Measurements from ENCODE around the gene TRABD2A.
A peak's percentile ranks its signal among the peaks of the same experiment; 100 is the strongest.

The TRABD2A gene

DNA sequence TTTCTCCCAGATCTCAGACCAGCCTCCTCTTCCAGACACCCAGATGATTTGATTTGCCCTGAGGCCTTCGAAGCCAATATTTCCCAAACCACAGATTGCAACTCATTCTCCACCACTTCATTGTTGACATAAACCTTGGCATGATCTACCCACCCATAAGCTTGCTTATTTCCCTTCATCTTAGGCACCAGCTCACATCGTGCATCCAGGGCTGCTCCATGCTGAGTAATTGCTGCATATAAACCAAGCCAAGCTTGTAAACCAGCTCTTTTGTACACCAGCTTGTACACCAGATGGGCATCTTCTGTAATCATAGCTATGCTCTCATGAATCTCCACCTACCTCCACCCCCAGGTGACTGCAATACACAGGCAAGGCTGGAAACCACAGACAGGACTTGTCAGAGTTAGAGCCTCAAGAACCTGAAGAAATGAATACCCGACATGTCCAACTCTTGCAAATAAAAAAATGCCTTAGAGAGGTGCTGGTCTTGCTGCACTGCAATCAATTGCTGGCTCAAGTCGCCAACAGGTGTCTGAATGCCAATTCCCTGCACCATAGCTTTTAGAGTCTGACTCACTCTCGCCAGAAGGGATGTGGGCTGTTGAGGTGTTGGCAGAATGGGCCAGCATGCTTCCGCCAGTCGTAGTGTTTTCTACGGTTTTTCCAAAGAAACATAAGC is 31.5 kb downstream of the TRABD2A start:
- peak; percentile 66 for DNase-seq

DNA sequence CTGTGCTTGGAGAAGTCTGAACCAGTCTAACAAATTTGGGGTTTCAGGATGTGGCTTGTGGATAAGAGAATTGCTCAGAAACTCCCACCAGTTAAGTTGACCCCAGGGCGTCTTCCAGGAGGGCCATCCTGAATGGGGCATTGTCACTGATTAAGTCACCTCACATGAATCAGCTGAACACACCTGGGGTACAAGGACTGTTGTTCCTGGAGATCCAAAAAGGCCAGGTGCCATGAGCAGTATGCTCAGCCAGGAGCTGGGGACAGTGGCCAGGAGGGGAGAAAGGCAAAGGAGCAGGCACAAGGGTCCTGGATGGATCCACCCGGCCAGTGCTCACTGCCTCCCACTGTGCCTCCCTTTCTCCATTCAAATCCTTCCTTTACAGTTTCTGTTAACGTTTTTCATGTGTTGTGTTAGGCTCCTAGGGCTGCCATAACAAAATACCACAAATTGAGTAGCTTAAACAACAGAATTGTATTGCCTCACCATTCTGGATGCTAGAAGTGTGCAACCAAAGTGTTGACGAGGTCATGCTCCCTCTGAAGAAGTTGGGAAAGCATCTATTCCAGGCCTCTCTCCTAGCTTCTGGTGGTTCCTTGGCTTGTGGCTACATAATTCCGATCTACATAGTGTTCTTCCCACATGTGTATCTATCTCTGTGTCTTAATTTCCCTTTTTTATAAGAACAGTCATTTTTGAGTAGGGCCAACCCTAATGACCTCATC is 33.4 kb downstream of the TRABD2A start:
- DNase-seq, result no peak

DNA sequence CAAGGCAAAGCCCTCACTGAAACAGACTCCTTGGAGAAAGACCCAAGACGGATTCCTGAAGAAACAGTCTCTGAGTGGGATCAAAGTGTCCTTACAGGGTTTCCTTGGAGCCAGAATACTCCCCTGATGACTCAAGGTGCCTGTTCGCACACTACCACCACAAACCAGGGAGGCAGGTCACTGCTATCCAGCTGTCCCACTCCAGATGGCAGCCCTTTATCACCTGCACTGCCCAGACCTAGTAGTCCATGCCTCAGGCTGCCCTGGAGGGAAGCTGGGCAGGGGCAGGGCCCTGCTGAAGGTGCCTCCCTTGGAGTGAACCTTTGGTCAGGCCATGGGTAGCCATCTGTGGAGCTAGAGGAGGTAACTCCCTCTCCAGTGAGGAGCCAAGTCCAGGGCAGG is 34.1 kb downstream of the TRABD2A start:
- DNase-seq, result no peak

DNA sequence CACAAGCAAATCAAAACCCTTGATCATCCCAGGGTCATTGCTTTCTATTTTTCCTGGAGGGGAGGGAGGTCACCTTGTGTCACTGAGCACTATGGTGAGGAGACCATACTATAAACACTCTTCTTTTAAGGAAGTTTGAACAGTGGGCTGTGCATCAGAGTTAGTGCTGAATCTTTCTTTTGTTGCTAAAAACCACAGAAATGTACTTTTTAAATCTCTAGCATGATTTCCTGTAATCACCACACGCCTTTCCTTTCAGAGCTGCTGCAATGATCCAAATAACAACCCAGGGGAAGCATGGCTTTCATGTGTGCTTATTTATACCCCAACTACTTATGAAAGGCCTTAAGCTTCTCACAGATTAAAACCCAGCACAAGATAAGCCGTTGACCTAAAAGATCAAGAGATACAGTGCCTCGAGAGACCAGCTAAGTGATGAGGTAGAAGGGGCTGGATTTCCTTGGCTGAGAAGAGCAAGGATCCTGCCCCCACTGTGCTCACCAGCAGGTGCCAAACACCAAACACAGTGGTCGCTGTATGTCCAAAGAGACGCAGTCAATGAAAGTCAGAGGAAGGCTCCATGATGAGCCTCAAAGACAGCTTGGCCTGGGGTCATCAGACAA is 34.7 kb downstream of the TRABD2A start:
- DNase-seq, result no peak

DNA sequence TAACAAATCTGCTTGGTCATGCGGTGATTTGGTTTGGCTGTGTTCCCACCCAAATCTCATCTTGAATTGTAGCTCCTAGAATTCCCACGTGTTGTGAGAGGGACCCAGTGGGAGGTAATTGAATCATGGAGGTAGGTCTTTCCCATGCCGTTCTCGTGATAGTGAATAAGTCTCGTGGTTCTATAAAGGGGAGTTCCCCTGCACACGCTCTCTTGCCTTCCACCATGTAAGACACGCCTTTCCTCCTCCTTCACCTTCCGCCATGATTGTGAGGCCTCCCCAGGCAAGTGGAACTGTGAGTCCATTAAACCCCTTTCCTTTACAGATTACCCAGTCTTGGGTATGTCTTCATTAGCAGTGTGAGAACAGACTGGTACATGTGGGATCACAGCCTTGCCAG is 36.7 kb downstream of the TRABD2A start:
- DNase-seq, result no peak

DNA sequence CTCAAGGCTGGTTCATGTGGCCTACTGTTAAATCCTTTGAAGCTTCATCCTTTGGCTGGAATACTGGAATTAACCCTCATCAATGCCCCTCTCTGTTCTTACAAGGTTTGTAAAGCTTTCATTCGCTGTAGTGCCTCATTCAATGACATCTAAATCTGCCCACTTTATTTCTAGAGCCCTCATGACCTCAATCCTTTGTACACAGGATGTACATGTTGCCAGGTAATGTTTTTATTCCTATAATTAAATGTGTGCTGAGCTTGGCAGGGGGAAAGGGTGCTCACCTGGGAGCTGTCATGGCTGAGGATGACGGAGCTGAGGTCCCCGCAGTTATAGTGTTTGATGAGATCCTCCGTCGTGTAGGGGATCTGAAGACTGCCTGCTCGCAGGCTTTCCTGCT is 39.3 kb downstream of the TRABD2A start:
- DNase-seq, result no peak

DNA sequence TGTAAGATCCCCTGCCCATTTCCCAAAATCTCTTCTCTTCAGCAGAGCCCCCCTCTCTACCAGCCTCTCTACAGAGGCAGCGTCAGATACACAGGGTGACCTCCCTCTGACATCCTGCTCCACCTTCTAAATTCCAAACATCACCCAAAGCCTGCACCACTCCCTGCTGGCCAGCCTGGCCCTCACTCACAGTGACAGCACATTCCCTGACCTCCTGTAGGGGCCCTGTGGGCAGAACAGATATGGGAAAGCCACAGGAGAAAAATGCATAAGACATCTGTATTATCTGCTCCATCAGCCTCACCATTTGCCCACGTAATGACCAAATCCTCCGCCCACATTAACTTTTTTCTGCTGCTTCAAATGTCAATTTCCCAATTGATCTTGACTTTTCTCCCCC is 40.6 kb downstream of the TRABD2A start:
- DNase-seq, result no peak

DNA sequence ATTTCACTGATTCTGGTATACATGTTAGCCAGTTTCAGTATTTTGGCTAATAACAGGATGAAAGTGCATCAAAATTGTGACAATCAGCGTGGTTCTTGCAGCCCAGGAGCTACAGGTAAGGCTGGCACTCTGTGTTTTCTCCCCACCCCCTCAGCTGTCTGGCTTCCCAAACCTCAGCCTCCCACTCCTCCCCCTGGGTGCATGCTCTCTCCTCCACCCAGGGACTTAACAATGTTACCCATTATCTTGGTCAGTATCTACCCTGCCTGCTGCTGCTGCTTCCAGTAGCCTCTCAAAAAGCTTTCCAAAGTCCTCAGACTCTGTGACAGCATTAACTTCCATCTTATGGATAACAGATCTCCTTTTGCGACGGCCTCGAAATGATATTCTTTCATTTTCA is 41.0 kb downstream of the TRABD2A start:
- no peak for DNase-seq

DNA sequence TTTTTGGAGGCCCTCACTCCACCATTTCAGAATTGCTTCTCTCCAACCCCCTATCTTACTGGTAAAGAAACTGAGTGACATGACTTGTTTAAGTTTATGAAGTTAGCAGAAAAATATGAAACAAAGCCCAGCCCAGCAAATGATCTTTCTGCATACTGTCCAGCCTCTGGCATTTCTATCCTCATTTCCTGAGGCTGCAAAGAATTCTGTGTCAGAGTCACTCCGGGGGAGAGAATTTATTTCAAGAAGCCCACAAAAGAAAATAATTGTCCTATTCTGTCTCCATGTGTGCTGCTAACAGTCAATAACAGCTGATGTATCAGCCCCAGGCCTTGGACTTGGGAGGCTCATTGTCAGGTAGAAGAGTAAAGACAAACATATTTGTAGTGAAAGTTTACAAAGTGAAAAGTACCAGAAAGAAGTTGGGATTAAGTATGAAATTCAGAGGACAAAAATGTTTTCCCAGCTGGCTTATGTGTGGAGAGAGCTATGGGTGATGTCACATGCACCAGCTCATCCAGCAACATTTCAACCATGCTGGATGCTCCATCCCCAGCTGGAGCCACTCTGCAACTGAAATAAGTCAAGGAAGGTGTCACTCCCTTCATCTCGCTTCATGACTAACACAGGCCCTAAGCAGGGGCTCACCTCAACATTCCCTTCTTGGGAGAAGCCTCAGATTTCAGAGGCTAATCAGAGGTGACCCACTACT is 42.3 kb downstream of the TRABD2A start:
- no peak for DNase-seq

DNA sequence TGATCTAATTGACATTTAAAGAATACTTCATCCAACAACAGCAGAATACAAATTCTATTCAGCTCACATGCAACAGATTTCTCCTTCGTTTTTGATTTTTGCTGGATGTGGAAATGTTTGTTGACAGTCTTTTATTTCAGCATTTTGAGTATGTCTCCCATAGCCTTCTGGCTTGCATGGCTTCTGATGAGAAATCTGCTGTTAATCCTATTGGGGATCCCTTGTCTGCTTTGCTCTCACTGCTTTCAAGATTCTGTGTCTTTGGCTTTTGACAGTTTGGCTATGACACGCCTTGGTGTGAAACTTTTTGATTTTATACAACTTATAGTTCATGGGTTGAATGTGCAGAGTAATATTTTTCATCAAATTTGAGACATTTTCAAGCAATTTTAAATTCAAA is 44.7 kb downstream of the TRABD2A start:
- DNase-seq, result no peak

DNA sequence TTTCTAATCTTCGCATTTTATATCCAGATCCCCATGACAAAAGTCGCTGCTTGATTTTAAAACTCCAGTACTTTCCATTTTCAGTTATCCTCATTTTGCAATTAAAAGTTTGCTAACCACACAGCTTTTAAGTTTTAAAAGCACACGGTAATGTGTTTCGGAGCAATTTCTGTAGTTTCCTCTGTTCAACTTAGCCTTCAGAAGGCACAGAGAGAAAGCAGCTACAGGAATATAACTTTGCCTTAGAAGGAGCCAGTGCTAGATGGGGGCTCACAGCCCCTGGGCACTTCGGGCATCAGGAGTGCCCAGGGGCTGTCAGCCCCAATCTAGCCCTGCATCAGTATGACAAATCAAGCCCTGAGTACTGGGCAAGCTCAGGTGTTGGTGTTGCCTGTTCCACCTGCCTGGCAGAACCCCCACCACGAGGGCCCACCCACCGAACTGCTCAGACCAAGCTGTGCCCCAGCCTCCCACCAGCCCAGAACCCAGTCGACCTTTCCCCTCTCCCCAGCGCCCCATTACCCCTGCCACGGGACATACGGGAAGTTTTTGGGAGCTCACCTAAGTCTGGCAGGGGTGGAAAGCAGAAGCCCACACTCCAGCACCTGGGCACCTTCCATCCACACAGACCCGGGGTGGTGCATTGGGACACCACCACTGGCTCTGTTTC is 47.3 kb downstream of the TRABD2A start:
- no peak for DNase-seq

DNA sequence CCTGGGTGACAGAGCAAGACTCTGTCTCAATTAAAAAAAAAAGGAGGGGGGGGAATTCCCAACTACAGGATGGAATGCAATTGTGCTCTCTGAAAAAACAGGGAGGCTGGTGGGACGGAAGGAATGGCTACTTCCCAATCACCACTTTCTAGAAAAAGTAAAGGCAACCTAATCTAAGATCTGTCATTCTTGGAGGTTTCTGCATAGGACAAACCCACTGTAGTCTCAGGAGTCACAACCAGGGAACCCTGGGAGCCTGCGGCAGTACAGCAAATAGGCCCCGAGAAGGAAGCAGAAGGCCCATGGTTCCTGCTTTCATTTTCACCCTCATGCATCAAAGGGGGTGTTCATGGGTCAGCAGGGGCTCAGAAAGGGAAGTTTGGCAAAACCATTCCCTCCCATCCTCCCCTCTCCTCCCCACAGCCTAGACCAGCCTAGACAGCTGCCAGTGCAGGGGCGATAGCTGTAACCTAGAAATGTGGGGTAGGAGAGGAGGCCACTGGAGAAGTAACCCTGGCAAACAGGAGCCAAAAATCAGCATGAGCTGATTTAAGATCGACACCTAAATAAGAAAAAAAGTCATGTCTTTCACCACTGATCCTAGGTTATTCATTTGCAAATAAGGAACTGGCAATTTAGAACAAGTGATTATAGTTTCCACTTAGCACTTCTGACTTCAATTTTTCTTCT is 48.0 kb downstream of the TRABD2A start:
- no peak for DNase-seq

DNA sequence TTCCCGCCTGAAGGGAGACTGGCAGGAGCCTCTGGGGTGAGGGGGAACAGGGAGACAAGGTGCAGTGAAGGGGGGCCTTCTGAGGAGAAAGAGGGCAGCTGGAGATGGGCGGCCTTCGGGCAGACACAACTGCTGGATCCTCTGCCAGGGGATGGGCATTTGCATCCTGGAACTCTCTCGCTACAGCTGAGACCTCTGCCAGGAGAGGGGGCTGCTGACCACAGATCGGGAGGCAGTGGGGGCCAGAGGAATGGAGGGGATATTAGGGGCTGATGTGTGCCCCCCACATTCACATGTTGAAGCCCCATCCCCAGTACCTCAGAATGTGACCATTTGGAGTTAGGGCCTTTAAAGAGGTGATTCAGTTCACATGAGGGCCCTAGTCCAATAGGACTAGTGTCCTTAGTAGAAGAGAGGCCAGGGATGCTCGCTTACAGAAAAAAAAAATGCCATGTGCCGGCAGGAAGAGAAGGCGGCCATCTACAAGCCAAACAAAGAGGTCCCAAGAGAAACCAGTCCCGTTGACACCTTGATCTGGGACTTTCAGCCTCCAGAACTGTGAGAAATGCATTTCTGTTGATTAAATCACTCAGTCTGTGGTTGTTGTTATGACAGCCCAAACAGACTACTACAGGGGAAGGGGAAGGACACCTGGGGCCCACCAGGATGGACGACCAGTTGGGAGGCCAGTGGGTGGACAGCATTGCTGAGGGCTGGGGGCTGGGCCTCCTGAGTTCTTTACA is 50.0 kb downstream of the TRABD2A start:
- no peak for DNase-seq

DNA sequence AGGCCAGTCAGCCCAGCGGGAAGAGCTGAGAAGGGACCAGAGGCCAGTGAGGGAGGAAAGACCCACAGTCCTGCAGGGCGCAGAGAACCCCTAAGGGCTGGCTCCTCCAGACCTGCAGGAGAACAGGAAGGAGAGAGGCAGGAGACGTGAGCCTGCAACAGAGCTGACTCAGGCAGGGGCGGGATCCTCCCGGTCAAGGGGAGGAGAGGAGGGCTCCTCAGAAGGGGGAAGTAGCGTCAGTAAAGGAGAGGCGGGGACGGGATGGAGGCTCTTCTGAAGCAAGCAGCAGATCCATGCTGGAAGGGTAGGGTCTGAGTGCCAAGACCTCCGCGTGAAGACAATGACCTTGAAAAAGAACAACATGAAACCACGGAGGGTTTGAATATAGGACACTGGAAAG is 50.8 kb downstream of the TRABD2A start:
- no peak for DNase-seq

DNA sequence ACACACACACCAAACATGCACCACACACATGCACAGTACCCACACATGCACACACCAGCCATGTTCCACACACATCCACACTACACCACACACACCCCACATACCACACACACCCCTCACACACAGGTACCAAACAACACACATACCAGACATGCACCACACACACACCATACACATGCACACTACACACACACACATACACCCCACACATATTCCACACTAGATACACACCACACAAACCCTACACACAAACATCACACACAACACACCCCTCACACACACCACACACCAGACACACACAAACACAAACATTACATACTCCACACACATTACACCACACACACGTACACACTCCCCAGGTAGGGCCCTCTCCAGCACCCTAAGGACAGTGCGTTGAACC is 51.2 kb downstream of the TRABD2A start:
- no peak for DNase-seq

DNA sequence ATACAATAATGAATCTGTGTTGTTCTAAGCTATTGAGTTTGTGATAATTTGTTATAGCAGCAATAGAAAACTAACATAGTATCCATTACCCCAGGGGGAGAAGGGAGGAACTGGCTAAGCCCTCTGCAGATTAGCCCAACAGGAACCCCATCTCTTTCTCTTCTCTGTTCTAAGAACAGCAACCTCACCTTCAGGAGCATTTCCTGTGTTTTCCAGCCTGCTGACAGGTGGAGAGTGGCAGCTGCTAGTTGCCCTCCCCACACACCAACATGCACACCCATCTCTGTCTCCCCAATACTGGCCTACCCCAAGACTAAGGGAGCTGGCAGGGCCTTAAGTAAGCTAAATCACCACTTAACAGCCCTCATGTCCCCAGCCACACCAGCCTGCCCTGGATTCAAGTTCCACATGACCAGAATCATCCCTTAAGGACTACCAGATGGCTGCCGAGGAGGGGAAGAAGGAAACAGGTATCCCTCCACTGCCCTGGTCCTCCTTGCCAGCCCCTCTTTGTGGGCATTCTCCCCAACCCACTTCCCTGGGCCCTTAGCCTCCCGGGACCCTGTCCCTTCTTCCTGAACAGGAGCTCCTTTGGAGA is 52.8 kb downstream of the TRABD2A start:
- DNase-seq, result no peak

DNA sequence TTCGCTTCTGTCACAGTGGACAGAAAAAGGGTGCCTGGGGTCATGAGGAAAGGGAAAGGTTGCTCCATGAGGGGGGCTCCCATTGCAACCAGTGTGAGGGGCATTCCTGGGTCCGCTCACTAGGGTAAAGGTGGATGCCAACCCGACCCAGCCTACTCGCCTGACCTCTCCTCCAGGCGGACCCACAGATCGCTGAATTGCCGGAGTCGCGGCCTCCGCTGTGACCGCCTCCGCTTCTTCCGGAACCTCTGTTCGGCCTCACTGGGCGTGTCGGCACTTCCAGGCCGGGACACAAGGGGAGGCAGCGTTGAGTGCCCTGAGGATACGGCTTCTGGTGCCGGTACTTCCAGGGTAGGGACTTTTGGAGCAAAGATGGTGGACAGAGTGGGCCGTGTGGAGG is 57.1 kb downstream of the TRABD2A start:
- no peak for DNase-seq

DNA sequence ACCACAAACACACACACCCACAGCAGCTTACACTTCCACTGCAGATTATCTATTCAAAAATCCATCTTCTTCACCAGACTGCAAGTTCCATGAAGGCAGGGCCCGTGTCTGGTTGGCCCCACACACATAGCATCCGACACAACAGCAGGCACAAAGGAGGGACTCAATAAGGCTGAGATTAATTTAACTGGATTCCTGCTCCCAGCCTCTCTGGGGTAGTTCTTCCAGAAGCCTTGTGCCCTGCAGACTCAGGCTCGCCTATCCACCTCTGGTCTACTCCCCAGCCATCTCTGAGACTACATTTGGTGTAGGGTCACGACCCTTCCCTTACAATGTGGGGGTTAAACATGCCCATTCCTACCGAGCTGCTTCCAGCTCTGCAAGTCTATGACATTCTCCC is 57.7 kb downstream of the TRABD2A start:
- DNase-seq, result no peak

DNA sequence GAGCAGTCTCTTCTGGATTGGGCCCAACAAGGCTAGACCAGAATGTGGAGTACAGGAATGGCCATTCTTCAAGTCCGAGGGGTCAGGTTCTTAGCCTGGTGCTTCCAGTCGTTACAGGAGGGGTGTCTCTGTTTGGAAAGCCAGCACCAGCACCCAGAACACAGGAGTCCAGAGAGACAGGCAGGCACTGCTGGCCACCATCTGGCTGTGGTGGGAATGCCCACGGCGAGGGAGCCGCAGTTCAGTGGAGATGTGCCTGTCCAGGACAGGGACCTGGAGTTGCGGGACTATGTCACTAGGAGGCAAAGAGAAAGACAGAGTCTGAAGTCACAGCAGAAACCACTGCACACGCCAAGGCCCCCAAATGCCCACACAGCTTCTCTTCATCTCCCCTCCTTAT is 59.1 kb downstream of the TRABD2A start:
- DNase-seq, result no peak

DNA sequence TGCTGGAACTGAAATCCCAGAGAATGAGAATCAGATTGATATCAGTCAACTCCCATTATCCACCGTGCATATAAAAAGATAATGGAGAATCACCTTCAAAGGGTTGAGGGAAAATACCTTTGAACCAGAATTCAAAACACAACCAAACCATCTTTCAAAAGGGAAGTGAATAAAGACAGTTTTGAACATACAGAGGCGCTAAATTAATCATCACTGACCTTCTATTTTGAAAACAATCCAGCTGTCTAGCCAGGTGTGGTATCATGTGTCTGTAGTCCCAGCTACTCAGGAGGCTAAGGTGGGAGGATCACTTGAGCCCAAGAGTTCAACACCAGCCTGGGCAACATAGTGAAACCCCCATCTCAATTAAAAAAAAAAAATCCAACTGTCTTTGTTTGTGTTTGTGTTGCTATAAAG is 63.6 kb downstream of the TRABD2A start:
- no peak for DNase-seq

DNA sequence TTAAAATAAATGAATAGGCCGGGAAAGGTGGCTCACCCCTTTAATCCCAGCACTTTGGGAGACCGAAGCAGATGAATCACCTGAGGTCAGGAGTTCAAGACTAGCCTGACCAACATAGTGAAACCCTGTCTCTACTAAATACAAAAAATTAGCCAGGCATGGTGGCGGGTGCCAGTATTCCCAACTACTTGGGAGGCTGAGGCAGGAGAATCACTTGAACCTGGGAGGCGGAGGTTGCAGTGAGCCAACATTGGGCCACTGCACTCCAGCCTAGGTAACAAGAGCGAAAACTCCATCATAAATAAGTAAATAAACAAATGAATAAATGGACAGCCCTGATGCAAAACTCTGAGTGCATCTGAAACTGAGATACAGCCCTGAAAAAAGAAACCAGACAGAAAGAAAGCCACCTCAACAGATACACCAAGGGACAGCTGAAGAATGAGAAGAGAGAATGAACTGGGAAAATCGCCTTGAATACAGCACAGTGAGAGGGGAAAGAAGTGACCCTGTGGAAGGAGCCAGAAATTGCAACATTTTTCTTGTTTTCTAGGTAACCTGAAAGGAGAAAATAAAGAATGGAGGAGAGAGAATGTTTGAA is 64.4 kb downstream of the TRABD2A start:
- no peak for DNase-seq

Data from NCI-H446 treated with DMSO at 0.1 percent for 48 hours (cell line).